Liver (tissue), 3 donors: ENCODE data around the gene RAB23.

Experiments used
- EGR1 ChIP-seq, 2 donors: IDR thresholded peaks; 2 replicates each; pipeline ENCODE4 v1.6.1; 2016 to 2018; ENCODE audit warnings: antibody characterized with exemption in 2 of 2, low read depth in 2 of 2
- FOXA1 ChIP-seq: IDR thresholded peaks from 2 replicates; pipeline ENCODE4 v1.6.1; 2016; ENCODE audit warnings: antibody characterized with exemption
- GABPA ChIP-seq, 2 donors: IDR thresholded peaks in 1 of 2; conservative IDR thresholded peaks in 1 of 2; 2 replicates each; pipeline ENCODE4 v1.6.1; 2016; ENCODE audit warnings: antibody characterized with exemption in 2 of 2, mild to moderate bottlenecking in 1 of 2, moderate library complexity in 1 of 2
- JUND ChIP-seq, 2 donors: IDR thresholded peaks; 2 replicates each; pipeline ENCODE4 v1.6.1; 2016; ENCODE audit warnings: antibody characterized with exemption in 2 of 2
- RAD21 ChIP-seq, 2 donors: IDR thresholded peaks; 2 replicates each; pipeline ENCODE4 v1.6.1; 2016; ENCODE audit warnings: antibody characterized with exemption in 2 of 2, mild to moderate bottlenecking in 2 of 2
- REST ChIP-seq: IDR thresholded peaks from 2 replicates; pipeline ENCODE4 v1.6.1; 2016; ENCODE audit warnings: antibody characterized with exemption, mild to moderate bottlenecking
- RXRA ChIP-seq, 2 donors: IDR thresholded peaks; 2 replicates each; pipeline ENCODE4 v1.6.1; 2017 to 2018; ENCODE audit warnings: antibody characterized with exemption in 2 of 2, mild to moderate bottlenecking in 1 of 2
- SP1 ChIP-seq: IDR thresholded peaks from 2 replicates; pipeline ENCODE4 v1.6.1; 2018; ENCODE audit warnings: antibody characterized with exemption, mild to moderate bottlenecking
- TAF1 ChIP-seq: conservative IDR thresholded peaks from 2 replicates; pipeline ENCODE4 v1.6.1; 2016; ENCODE audit warnings: antibody characterized with exemption, mild to moderate bottlenecking
- YY1 ChIP-seq: IDR thresholded peaks from 2 replicates; pipeline ENCODE4 v1.6.1; 2016; ENCODE audit warnings: antibody characterized with exemption, mild to moderate bottlenecking
- TF ChIP-seq, protein P1 (sequence below): fragments of 150-350 bp; IDR thresholded peaks from 2 replicates; pipeline ENCODE4 v1.5.1; 2017; ENCODE audit warnings: improper control_type of control experiment, low read depth, low read length; ENCODE audit not compliant: missing input control
- TF ChIP-seq, protein P2 (sequence below): IDR thresholded peaks from 2 replicates; pipeline ENCODE4 v1.6.1; 2016; ENCODE audit warnings: antibody characterized with exemption
- TF ChIP-seq, protein P3 (sequence below): IDR thresholded peaks from 2 replicates; pipeline ENCODE4 v1.6.1; 2016; ENCODE audit warnings: antibody characterized with exemption
- TF ChIP-seq, protein P4 (sequence below): IDR thresholded peaks from 2 replicates; pipeline ENCODE4 v1.6.1; 2016; ENCODE audit warnings: antibody characterized with exemption
- donor health status: healthy.
- donor health status: healthy.

DNA sequence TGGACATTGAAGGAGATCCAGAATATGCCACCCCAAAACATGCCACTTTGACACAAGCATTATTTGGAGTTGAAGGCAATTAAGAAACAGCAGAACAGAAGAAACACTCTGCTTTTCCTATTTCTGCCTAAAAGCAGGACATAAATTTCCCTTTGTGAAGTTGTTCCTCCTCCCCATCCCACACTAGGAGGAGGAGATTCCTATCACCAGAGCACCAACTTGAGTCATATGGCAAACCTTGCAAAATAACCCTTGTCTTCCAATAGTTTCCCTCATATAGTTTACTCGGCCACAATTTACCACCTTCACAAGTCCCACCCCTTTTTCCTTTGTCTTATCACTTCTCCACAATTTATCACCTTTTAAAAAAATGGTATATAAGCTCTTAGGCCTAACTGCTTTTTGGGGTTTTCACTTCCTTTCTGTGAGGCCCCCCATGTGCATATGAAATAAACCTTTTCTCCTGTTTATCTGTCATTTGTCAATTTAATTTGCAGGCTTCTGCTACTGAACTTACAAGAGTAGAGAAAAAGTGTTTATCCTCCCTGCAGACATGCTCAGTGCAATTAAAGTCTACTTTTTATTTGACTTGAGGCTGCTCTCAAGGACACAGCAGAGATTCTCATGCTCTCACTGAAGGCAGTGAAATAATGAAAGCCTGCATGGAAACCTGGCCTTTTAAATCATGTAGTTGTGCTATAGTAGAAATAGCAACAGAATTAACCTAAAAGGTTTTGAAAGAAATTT is 2.8 kb upstream of the RAB23 start:
- TF ChIP-seq, protein P1, sequence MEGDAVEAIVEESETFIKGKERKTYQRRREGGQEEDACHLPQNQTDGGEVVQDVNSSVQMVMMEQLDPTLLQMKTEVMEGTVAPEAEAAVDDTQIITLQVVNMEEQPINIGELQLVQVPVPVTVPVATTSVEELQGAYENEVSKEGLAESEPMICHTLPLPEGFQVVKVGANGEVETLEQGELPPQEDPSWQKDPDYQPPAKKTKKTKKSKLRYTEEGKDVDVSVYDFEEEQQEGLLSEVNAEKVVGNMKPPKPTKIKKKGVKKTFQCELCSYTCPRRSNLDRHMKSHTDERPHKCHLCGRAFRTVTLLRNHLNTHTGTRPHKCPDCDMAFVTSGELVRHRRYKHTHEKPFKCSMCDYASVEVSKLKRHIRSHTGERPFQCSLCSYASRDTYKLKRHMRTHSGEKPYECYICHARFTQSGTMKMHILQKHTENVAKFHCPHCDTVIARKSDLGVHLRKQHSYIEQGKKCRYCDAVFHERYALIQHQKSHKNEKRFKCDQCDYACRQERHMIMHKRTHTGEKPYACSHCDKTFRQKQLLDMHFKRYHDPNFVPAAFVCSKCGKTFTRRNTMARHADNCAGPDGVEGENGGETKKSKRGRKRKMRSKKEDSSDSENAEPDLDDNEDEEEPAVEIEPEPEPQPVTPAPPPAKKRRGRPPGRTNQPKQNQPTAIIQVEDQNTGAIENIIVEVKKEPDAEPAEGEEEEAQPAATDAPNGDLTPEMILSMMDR = no peak
- TF ChIP-seq GABPA (IDR thresholded peaks at IDR 0.05 in 1 of 2, conservative IDR thresholded peaks at IDR 0.05 in 1 of 2) (no peak), RAD21 (IDR thresholded peaks at IDR 0.05) (no peak), REST (no peak), FOXA1 (no peak), YY1 (no peak), TAF1 (no peak), RXRA (IDR thresholded peaks at IDR 0.05) (no peak), SP1 (no peak), EGR1 (IDR thresholded peaks at IDR 0.05; ENCODE audit: low read depth in 2 of 2) (no peak), JUND (IDR thresholded peaks at IDR 0.05) (no peak)
- TF ChIP-seq, protein P2, sequence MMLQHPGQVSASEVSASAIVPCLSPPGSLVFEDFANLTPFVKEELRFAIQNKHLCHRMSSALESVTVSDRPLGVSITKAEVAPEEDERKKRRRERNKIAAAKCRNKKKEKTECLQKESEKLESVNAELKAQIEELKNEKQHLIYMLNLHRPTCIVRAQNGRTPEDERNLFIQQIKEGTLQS = no peak
- TF ChIP-seq, protein P3, sequence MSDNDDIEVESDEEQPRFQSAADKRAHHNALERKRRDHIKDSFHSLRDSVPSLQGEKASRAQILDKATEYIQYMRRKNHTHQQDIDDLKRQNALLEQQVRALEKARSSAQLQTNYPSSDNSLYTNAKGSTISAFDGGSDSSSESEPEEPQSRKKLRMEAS = no peak
- TF ChIP-seq, protein P4, sequence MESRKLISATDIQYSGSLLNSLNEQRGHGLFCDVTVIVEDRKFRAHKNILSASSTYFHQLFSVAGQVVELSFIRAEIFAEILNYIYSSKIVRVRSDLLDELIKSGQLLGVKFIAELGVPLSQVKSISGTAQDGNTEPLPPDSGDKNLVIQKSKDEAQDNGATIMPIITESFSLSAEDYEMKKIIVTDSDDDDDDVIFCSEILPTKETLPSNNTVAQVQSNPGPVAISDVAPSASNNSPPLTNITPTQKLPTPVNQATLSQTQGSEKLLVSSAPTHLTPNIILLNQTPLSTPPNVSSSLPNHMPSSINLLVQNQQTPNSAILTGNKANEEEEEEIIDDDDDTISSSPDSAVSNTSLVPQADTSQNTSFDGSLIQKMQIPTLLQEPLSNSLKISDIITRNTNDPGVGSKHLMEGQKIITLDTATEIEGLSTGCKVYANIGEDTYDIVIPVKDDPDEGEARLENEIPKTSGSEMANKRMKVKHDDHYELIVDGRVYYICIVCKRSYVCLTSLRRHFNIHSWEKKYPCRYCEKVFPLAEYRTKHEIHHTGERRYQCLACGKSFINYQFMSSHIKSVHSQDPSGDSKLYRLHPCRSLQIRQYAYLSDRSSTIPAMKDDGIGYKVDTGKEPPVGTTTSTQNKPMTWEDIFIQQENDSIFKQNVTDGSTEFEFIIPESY = no peak
